PC-3 (cell line): ENCODE measurements around the gene USP2. TPM values are rescaled to one million over a fixed set of nuclear protein-coding genes. Genes with fewer than 3 reads are reported as not detected.

Source experiments
- ATAC-seq: fragments of 200-7000 bp; cut with Tn5 transposase; 2 replicates; pipeline ENCODE4 v1.9.1; 2020; ENCODE audit warnings: mild to moderate bottlenecking, moderate library complexity
- BruUV-seq: library from RNA; stranded (reverse); fragments of 400-500 nt; replicated peaks from 2 replicates; lab custom pipeline; 2021; lab: Mats Ljungman, UMichigan
- CTCF ChIA-PET: fragments of 300-600 bp; sonication (Branson Sonifier 250); formaldehyde crosslinking; loops from one replicate; lab custom pipeline; 2022; ENCODE audit warnings: antibody characterized with exemption; lab: Charles Lee
- POLR2A ChIA-PET: fragments of 300-600 bp; sonication (Branson Sonifier 250); formaldehyde crosslinking; loops from one replicate; lab custom pipeline; 2022; ENCODE audit warnings: antibody characterized with exemption; ENCODE audit not compliant: unreplicated experiment; lab: Charles Lee
- DNase-seq: peaks from one replicate; pipeline ENCODE4 v3.0.0-alpha.2; 2015
- H2AFZ ChIP-seq: fragments of 300-600 bp; sonication (generic); 2 replicates; pipeline ENCODE4 v1.6.0; 2016; ENCODE audit warnings: antibody characterized with exemption, low read length
- H3F3A ChIP-seq: fragments of 300-600 bp; sonication (generic); one replicate; pipeline ENCODE4 v1.6.0; 2017; ENCODE audit warnings: antibody characterized with exemption, low read length, control low read depth, mild to moderate bottlenecking; ENCODE audit not compliant: unreplicated experiment
- H3K27ac ChIP-seq: fragments of 300-600 bp; sonication (generic); 2 replicates; pipeline ENCODE4 v1.5.1; 2016; ENCODE audit warnings: mild to moderate bottlenecking, low read length
- H3K27me3 ChIP-seq: fragments of 300-600 bp; sonication (generic); 2 replicates; pipeline ENCODE4 v1.6.1; 2016; ENCODE audit warnings: low read length, mixed read lengths
- H3K36me3 ChIP-seq: fragments of 300-600 bp; sonication (generic); 2 replicates; pipeline ENCODE4 v1.6.1; 2016; ENCODE audit warnings: low read depth, mixed run types, low read length, mixed read lengths
- H3K4me1 ChIP-seq: fragments of 300-600 bp; sonication (generic); 2 replicates; pipeline ENCODE4 v1.5.1; 2016; ENCODE audit warnings: low read length; ENCODE audit not compliant: insufficient read depth
- H3K4me2 ChIP-seq: fragments of 300-600 bp; sonication (generic); 2 replicates; pipeline ENCODE4 v1.6.0; 2016; ENCODE audit warnings: low read length
- H3K4me3 ChIP-seq: fragments of 300-600 bp; sonication (generic); 2 replicates; pipeline ENCODE4 v1.5.1; 2016; ENCODE audit warnings: mild to moderate bottlenecking, low read length, mixed read lengths
- H3K79me2 ChIP-seq: fragments of 300-600 bp; sonication (generic); 2 replicates; pipeline ENCODE4 v1.6.1; 2017; ENCODE audit warnings: low read length, mixed read lengths
- H3K9ac ChIP-seq: fragments of 300-600 bp; sonication (generic); 2 replicates; pipeline ENCODE4 v1.6.0; 2016; ENCODE audit warnings: mild to moderate bottlenecking, low read length
- H3K9me2 ChIP-seq: fragments of 300-600 bp; sonication (generic); replicated peaks from 2 replicates; pipeline ENCODE4 v1.6.1; 2016; ENCODE audit warnings: mixed run types, low read length, mixed read lengths
- H3K9me3 ChIP-seq: fragments of 300-600 bp; sonication (generic); 2 replicates; pipeline ENCODE4 v1.6.1; 2016; ENCODE audit warnings: low read length, mixed read lengths
- H4K20me1 ChIP-seq: fragments of 300-600 bp; sonication (generic); 2 replicates; pipeline ENCODE4 v1.6.1; 2016; ENCODE audit warnings: low read length, mixed read lengths
- EZH2 ChIP-seq: fragments of 300-600 bp; sonication (generic); IDR thresholded peaks from one replicate; pipeline ENCODE4 v1.6.1; 2017; ENCODE audit warnings: antibody characterized with exemption, mild to moderate bottlenecking, low read length; ENCODE audit not compliant: unreplicated experiment
- EZH2phosphoT487 ChIP-seq: fragments of 300-600 bp; sonication (generic); IDR thresholded peaks from 2 replicates; pipeline ENCODE4 v1.6.1; 2018; ENCODE audit warnings: mild to moderate bottlenecking, antibody characterized with exemption, low read length, borderline replicate concordance
- intact Hi-C: fragments of 100-400 bp; cut with micrococcal nuclease; formaldehyde crosslinking; loops from 2 replicates; pipeline ENCODE4 v1.9.0; 2023
- total RNA-seq: library from RNA; depleted of rRNA; stranded (reverse); fragments of >200 nt; gene quantifications from 2 replicates; pipeline ENCODE4 v1.2.3, GENCODE V29; 2014
- TF ChIP-seq, protein P1 (sequence below): fragments of 300-600 bp; sonication (generic); conservative IDR thresholded peaks from 2 replicates; pipeline ENCODE4 v1.5.1; 2017; ENCODE audit warnings: antibody characterized with exemption, low read depth, mild to moderate bottlenecking, low read length

Gene USP2
- total RNA-seq, 1 experiment from 2014 or later, result 1.8 TPM

DNA sequence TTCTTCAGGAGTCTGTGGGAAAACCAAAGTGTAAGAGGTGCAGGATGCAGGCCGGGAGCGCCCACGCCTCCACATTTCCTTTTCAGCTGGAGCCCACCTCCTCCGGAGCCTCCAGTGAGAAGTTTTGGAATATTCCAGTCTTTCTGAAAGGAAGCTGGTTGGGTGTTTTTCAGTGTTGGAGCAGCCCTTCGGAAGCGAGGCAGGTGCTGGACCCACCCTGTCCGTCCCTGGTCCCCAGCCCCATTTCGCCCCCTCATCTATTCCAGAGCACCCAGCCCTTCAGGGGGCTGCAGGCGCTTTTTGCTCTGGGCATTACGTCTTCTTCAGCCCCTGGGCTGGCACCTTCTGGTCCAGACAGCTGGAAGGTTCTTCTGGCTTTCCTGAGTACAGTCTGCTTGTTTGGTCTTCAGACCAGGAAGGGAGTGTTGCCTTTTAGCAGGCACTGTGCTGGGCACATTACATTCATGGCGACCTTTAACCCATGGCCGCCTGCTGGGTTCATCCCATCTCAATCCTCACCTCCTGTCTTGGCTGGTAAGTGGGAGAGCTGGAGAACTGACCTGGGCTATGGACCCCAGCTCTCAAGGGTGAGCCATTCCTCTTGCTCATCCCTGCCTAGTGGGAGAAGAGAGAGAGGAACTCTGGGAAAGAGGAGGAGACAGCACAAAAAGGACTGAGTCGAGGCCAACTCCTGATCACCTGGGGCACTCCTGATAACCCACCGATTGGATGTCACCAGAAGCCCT, 42.2 kb upstream of the USP2 start:
- ATAC-seq (no peak), DNase-seq (no peak)
- Histone ChIP-seq H3K27me3 (no peaks in the 10 kb centered on the region; the same call in 1 of the 2 replicates), H3K36me3 (no peaks in the 10 kb centered on the region), H3K4me2 (no peak overlapping the region), H3K4me3 (no peak overlapping the region), H3F3A (no peaks in the 10 kb centered on the region), H3K9ac (no peak overlapping the region), H3K9me3 (no peaks in the 10 kb centered on the region), H4K20me1 (no peaks in the 10 kb centered on the region), H3K79me2 (no peaks in the 10 kb centered on the region), H3K4me1 (no peaks in the 10 kb centered on the region), H3K9me2 (no peaks in the 10 kb centered on the region), H2AFZ (no peak overlapping the region), H3K27ac (no peak overlapping the region)
- POLR2A ChIA-PET, result no interaction called here
- intact Hi-C loops, result no loop called here
- TF ChIP-seq EZH2 (no peak), EZH2phosphoT487 (no peak)
- TF ChIP-seq, protein P1, sequence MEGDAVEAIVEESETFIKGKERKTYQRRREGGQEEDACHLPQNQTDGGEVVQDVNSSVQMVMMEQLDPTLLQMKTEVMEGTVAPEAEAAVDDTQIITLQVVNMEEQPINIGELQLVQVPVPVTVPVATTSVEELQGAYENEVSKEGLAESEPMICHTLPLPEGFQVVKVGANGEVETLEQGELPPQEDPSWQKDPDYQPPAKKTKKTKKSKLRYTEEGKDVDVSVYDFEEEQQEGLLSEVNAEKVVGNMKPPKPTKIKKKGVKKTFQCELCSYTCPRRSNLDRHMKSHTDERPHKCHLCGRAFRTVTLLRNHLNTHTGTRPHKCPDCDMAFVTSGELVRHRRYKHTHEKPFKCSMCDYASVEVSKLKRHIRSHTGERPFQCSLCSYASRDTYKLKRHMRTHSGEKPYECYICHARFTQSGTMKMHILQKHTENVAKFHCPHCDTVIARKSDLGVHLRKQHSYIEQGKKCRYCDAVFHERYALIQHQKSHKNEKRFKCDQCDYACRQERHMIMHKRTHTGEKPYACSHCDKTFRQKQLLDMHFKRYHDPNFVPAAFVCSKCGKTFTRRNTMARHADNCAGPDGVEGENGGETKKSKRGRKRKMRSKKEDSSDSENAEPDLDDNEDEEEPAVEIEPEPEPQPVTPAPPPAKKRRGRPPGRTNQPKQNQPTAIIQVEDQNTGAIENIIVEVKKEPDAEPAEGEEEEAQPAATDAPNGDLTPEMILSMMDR, result no peak
- CTCF ChIA-PET, result no interaction called here
- no TSS peak for BruUV-seq

DNA sequence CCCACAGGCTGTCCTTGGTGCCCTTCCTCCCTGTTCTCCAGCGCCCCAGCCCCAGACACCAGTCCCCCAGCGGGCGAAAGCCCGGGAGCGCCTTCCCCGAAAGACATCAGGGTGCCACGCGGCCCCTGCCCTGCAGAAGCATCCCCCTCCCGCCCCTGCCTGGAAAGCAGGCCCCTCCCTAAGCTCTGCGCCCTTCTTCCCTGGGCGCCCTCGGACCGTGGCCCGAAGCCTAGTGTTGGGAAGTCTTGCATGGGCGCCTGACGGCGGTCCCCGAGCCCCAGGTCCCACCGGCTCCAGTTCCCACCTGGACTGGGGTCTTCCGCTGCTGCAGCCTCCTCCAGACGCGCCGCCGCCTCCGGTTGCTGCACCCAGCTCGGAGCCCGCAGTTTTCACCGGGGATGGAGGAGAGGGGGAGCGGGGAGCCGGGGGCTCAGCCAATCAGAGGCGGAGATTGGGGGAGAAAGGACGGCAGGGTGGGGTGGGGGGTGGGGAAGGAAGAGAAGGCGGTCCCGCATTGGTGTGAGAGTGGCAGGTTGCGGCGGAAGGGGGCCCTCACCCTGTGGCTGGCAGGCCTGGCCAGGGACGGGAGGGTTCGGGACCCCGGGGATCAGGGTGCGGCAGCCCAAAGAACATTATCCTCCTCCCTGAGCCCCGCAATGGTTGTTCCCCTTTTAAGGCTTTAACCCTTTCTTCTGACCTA, 41.5 kb upstream of the USP2 start, which contains the start of gene THY1:
Gene THY1 (minus strand): TSS at position 364 of the 700 bp plus-strand sequence. CDS start 2,267 bp downstream, outside the sequence.
- POLR2A ChIA-PET, result no interaction called here
- Histone ChIP-seq H3K9me3 (no peaks in the 10 kb centered on the region), H3K79me2 (no peaks in the 10 kb centered on the region), H3K4me3 (peak within 1 kb of the TSS; percentile 41; the same call in 1 of the 2 replicates), H3K9ac (no peak within 1 kb of the TSS), H3K4me2 (peak within 1 kb of the TSS; percentile 73), H3K9me2 (no peaks in the 10 kb centered on the region), H3K27me3 (no peaks in the 10 kb centered on the region; the same call in 1 of the 2 replicates), H3K4me1 (peaks cover 6% of the 10 kb centered on the region), H3K27ac (no peak within 1 kb of the TSS), H4K20me1 (no peaks in the 10 kb centered on the region), H2AFZ (peak within 1 kb of the TSS; percentile 79), H3K36me3 (no peaks in the 10 kb centered on the region), H3F3A (no peaks in the 10 kb centered on the region)
- ATAC-seq, result no peak
- CTCF ChIA-PET, result no interaction called here
- no peak for DNase-seq
- BruUV-seq, result no TSS peak
- TF ChIP-seq, protein P1, result no peak
- TF ChIP-seq EZH2phosphoT487 (no peak), EZH2 (no peak)
- intact Hi-C loops, result no loop called here
